Activated CD4-positive, alpha-beta T cell treated with anti-CD3 and anti-CD28 coated beads for 36 hours (primary cell): ENCODE measurements around the gene DCP1A. TPM values are rescaled to one million over a fixed set of nuclear protein-coding genes. Genes with fewer than 3 reads are reported as not detected.
"Not testable (repeated sequence)": the region's sequence is repeated elsewhere in the genome, so short reads cannot be mapped to it uniquely, and the experiment has no call there.

Experiments
- ATAC-seq: fragments of 200-7000 bp; cut with Tn5 transposase; one replicate; pipeline ENCODE4 v1.10.0; 2021; ENCODE audit warnings: mild to moderate bottlenecking, moderate library complexity
- CTCF ChIA-PET: fragments of 350-600 bp; sonication (Branson Sonifier 250); formaldehyde crosslinking; loops from one replicate; lab custom pipeline; 2021; ENCODE audit warnings: antibody characterized with exemption; lab: Charles Lee
- POLR2A ChIA-PET: fragments of 350-600 bp; sonication (Branson Sonifier 250); formaldehyde crosslinking; loops from one replicate; lab custom pipeline; 2021; ENCODE audit warnings: antibody characterized with exemption, inconsistent platforms; lab: Charles Lee
- DNase-seq: peaks from one replicate; pipeline ENCODE4 v3.0.0-alpha.2; 2020
- H3K27ac Mint-ChIP-seq: one replicate; pipeline ENCODE4 v1.8.0; 2021; ENCODE audit warnings: mixed read lengths
- H3K27me3 Mint-ChIP-seq: one replicate; pipeline ENCODE4 v1.8.0; 2021; ENCODE audit warnings: mixed read lengths
- H3K36me3 Mint-ChIP-seq: one replicate; pipeline ENCODE4 v1.8.0; 2021; ENCODE audit warnings: low read depth, mixed read lengths
- H3K4me1 Mint-ChIP-seq: one replicate; pipeline ENCODE4 v1.8.0; 2021; ENCODE audit warnings: mixed read lengths
- H3K4me3 Mint-ChIP-seq: one replicate; pipeline ENCODE4 v1.8.0; 2021; ENCODE audit warnings: mild to moderate bottlenecking, moderate library complexity, mixed read lengths
- H3K9me3 Mint-ChIP-seq: one replicate; pipeline ENCODE4 v1.8.0; 2021; ENCODE audit warnings: low read depth, mixed read lengths
- intact Hi-C, 2 experiments: fragments of 100-400 bp; cut with DNase I in 1 of 2; cut with micrococcal nuclease in 1 of 2; formaldehyde crosslinking; loops; one replicate each; pipeline versions ENCODE4 v1.14.2 to v1.15.1; 2022 to 2024; cut with DNase I, micrococcal nuclease
- total RNA-seq, 2 experiments: library from RNA; stranded (reverse); gene quantifications; one replicate each; pipeline ENCODE4 v1.2.3, GENCODE V29; 2021

The DCP1A gene
- total RNA-seq, 2 experiments from 2014 or later, result 33.4 to 41.9 TPM

DNA sequence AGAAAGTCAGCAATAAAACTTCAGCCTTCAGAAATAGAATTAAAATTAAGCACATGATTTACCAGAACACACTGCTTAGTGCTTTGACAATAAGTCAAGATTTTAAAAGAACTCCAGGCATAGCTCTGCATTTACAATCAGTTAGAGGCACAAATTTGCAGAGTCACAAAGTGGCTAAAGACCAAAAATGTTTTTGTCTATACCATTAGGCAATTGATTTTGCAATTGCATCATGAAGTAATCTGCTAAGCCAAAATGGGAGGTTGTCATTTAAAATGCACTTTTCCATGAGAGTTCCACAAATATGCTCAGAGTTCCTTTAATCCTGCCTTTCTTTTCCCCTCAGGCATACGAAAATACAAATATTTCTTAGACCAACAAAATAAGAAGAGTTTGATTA lies 10.1 kb upstream of the DCP1A start:
- ATAC-seq (no peak), DNase-seq (no peak)
- Mint-ChIP-seq H3K4me3 (no peak overlapping the region), H3K9me3 (no peaks in the 10 kb centered on the region), H3K36me3 (no peaks in the 10 kb centered on the region), H3K27ac (no peak overlapping the region), H3K4me1 (peaks cover 4% of the 10 kb centered on the region), H3K27me3 (no peaks in the 10 kb centered on the region)
- ChIA-PET POLR2A (no interaction called here), CTCF (interaction anchor here (0.7 to 1.1 kb wide), 3 partner anchors 16 to 162 kb away, joined by 3 to 4 read pairs (median 4); no protein-coding TSS in a partner anchor)
- intact Hi-C loops, result no loop called here

DNA sequence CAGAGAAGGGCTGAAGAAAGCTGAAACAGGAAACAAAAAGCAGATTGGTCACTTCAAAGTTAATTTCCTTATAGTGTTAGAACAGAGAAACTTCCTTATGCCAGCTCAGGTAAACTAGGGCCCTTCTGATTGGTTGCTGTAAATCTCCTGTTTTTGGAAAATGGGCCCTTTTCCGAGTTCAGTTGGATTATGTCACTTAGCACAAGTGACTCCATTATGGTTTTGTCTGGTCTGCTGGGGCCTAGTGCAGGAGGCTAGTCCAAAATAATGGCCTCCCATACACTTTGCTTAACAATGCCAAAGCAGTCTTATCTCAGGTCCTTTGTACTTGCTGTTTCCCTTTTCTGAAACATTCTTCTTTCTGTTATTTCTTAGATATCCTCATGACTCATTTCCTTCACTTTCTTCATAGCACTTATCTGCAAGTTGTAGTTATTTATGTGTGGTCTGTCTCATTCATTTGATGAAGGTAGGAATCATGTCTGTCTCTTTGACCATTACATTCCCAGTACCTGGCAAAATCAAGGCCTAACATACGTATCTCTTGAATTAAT lies 7.7 kb upstream of the DCP1A start:
- Mint-ChIP-seq H3K27ac (no peak overlapping the region), H3K9me3 (no peaks in the 10 kb centered on the region), H3K36me3 (no peaks in the 10 kb centered on the region), H3K27me3 (no peaks in the 10 kb centered on the region), H3K4me1 (peaks cover 4% of the 10 kb centered on the region), H3K4me3 (no peak overlapping the region)
- POLR2A ChIA-PET, result no interaction called here
- intact Hi-C loops, result no loop called here
- DNase-seq (no peak), ATAC-seq (no peak)
- CTCF ChIA-PET, result no interaction called here

DNA sequence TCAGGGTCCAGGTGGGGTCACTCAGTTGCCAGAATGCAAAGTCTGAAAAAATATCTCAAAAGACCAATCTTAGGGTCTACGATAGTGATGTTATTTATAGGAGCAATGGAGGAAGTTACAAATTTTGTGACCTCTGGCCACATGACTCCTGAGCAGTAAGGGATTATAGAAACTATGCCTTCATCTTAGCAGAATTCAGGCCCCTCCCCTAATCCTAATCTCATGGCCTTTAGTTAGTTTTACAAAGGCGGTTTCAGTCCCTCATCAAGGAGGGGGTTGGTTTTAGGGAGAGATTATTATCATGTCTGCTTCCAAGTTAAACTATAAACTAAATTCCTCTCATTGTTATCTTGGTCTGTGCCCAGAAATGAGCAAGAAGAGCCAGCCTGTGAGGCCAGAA lies 5.9 kb upstream of the DCP1A start:
- CTCF ChIA-PET, result no interaction called here
- POLR2A ChIA-PET, result no interaction called here
- intact Hi-C loops, result no loop called here
- Mint-ChIP-seq H3K9me3 (no peaks in the 10 kb centered on the region), H3K27me3 (no peaks in the 10 kb centered on the region), H3K27ac (no peak overlapping the region), H3K4me1 (peaks cover 4% of the 10 kb centered on the region), H3K4me3 (no peak overlapping the region), H3K36me3 (no peaks in the 10 kb centered on the region)
- DNase-seq (no peak), ATAC-seq (no peak)

DNA sequence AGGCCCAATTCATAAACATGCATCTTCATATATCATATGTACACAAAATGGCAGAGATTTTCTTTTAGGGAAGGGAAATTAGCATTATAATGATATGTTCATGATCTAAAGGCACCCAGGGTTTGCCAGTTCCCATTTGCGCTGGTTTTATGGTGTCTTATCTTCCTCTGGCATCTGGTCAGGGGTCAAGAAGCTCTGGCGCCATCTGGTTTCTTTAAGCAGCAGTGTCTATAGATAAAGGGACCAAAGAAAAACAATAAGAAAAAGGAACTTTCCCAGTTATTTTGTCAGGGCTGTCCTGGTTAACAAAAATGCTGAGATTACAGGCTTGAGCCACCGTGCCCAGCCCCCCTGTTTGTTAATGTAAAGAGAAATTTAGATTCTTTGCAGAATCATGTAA lies 3.3 kb upstream of the DCP1A start:
- H3K4me3 Mint-ChIP-seq, result no peak overlapping the region
- peaks cover 14% of the 10 kb centered on the region for H3K4me1 Mint-ChIP-seq
- H3K36me3 Mint-ChIP-seq, result no peaks in the 10 kb centered on the region
- no peaks in the 10 kb centered on the region for H3K27me3 Mint-ChIP-seq
- CTCF ChIA-PET, result interaction anchor here (1.4 kb wide), 1 partner anchor 99 kb away, joined by 4 read pairs; no protein-coding TSS in a partner anchor
- ATAC-seq (no peak), DNase-seq (peak; percentile 35)
- no peak overlapping the region for H3K27ac Mint-ChIP-seq
- POLR2A ChIA-PET, result no interaction called here
- H3K9me3 Mint-ChIP-seq, result no peaks in the 10 kb centered on the region
- intact Hi-C loops, result loop anchor here in 1 of 2 experiments (2.0 kb wide), 1 partner anchor 52 kb away; no protein-coding TSS in a partner anchor

DNA sequence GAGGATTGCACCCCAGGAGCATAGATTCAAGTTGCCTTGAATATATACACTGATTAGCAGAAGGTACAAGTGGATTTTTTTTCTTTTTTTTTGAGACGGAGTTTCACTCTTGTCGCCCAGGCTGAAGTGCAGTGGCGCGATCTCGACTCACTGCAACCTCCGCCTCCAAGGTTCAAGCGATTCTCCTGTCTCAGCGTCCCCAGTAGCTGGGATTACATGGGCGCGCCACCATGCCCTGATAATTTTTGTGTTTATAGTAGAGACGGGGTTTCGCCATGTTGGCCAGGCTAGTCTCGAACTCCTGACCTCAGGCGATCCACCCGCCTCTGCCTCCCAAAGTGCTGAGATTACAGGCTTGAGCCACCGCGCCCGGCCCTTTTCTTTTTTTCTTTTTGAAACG lies 775 bp upstream of the DCP1A start:
- not testable (repeated sequence) for H3K9me3 Mint-ChIP-seq, H3K36me3 Mint-ChIP-seq, ATAC-seq, H3K27me3 Mint-ChIP-seq
- DNase-seq, result peak; percentile 12
- Mint-ChIP-seq H3K27ac (peak overlapping the region; percentile 99), H3K4me1 (peaks cover 18% of the 10 kb centered on the region), H3K4me3 (peak overlapping the region; percentile 93)
- ChIA-PET CTCF (interaction anchor here (0.7 to 1.3 kb wide), 2 partner anchors 8 to 542 kb away, joined by 3 to 7 read pairs; no protein-coding TSS in a partner anchor), POLR2A (interaction anchor here (0.7 to 1.3 kb wide), 2 partner anchors 129 to 544 kb away, joined by 3 to 7 read pairs; partner anchors contain the start of gene SELENOK)
- intact Hi-C loops, result loop anchor here in 1 of 2 experiments (5.0 to 10.0 kb wide), 4 partner anchors 236 to 1353 kb away; partner anchors contain the start of genes NT5DC2 and RPL29

DNA sequence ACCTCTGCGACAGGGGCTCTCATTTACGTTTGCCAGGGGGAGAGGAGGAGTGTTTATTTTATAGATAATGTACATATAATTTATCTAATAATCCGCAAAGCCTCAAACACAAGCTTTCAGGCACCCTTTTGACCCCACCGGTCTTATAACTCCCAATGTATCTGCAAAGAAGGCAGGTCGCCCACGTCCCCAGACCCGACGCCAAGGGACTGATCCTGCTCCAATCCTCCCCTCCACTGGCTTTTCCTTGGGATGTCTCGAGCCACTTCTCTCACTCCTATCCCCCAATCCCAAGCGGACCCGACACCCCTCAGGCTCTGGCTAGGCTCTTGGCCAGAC lies 452 bp downstream of the DCP1A start:
- DNase-seq (no peak), ATAC-seq (peak; percentile 2)
- Mint-ChIP-seq H3K36me3 (peaks cover 9% of the 10 kb centered on the region), H3K27ac (peak overlapping the region; percentile 99), H3K4me1 (peaks cover 22% of the 10 kb centered on the region), H3K27me3 (no peaks in the 10 kb centered on the region), H3K9me3 (no peaks in the 10 kb centered on the region), H3K4me3 (peak overlapping the region; percentile 93)
- POLR2A ChIA-PET, result interaction anchor here (0.6 to 1.3 kb wide), 3 partner anchors 27 to 940 kb away, joined by 3 to 7 read pairs (median 3); partner anchors contain the start of gene SELENOK
- CTCF ChIA-PET, result interaction anchor here (0.7 to 1.4 kb wide), 2 partner anchors 237 to 541 kb away, joined by 3 to 4 read pairs; no protein-coding TSS in a partner anchor
- intact Hi-C loops, result loop anchor here (1.0 to 10.0 kb wide), 12 partner anchors 48 to 1352 kb away; partner anchors contain the start of genes SELENOK (in 2 of the 2), ACTR8 (in 1 of the 2), NT5DC2 (in 1 of the 2) and PBRM1 (in 1 of the 2)

DNA sequence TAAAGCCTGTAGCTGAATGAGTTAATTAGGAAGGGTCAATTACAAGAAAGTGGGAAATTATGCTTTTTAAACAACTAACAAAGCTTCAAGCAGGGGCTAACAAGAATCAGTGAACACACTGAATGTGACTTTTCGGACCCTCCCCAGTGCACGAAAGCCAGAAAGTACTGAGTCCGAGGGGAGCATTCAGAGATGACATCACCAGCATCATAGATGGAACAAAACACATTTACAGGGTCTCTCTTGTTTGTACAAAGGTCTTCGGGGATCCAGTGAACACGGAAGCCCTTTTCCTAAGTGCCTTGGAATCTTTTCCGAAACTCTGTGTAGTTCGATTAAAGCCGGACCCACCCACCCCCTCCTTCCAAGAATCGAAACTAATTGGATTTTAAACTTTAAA lies 829 bp downstream of the DCP1A start:
- DNase-seq (peak; percentile 9), ATAC-seq (no peak)
- Mint-ChIP-seq H3K4me3 (peak overlapping the region; percentile 93), H3K4me1 (peaks cover 22% of the 10 kb centered on the region), H3K27ac (peak overlapping the region; percentile 99), H3K27me3 (no peaks in the 10 kb centered on the region), H3K36me3 (peaks cover 9% of the 10 kb centered on the region), H3K9me3 (no peaks in the 10 kb centered on the region)
- intact Hi-C loops, result loop anchor here in 1 of 2 experiments (2.0 to 10.0 kb wide), 6 partner anchors 234 to 1352 kb away; partner anchors contain the start of genes ACTR8, NT5DC2, PBRM1 and RPL29
- POLR2A ChIA-PET, result interaction anchor here (0.7 kb wide), 1 partner anchor 940 kb away, joined by 3 read pairs; no protein-coding TSS in a partner anchor
- CTCF ChIA-PET, result interaction anchor here (1.4 to 1.9 kb wide), 2 partner anchors 11 to 237 kb away, joined by 4 to 5 read pairs; no protein-coding TSS in a partner anchor

DNA sequence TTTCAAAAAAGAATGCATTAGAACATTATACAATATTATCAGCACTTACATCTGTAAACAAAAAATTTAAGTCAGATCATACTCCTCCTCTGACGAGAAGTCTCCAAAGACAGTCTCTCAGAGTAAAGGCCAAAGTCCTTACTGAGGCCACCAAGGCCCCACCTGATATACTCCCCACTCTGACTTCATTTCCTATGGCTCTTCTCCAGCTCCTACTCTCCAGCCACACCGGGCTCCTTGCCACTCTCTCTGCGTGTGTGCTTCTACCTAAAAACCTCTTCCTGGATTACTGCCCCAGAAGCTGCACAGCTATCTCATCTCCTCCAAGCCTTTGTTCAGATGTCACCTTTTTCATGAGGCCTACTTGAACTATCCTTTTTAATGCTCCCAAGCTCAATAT lies 5.0 kb downstream of the DCP1A start:
- peaks cover 24% of the 10 kb centered on the region for H3K36me3 Mint-ChIP-seq
- POLR2A ChIA-PET, result interaction anchor here (0.6 kb wide), 1 partner anchor 20 kb away, joined by 4 read pairs; no protein-coding TSS in a partner anchor
- CTCF ChIA-PET, result interaction anchor here (1.6 kb wide), 1 partner anchor 14 kb away, joined by 3 read pairs; no protein-coding TSS in a partner anchor
- H3K27me3 Mint-ChIP-seq, result no peaks in the 10 kb centered on the region
- H3K4me3 Mint-ChIP-seq, result no peak overlapping the region
- ATAC-seq (no peak), DNase-seq (no peak)
- no peaks in the 10 kb centered on the region for H3K9me3 Mint-ChIP-seq
- H3K4me1 Mint-ChIP-seq, result peaks cover 23% of the 10 kb centered on the region
- H3K27ac Mint-ChIP-seq, result no peak overlapping the region
- intact Hi-C loops, result loop anchor here in 1 of 2 experiments (10.0 kb wide), 1 partner anchor 1348 kb away; the partner anchor contains the start of gene RPL29

DNA sequence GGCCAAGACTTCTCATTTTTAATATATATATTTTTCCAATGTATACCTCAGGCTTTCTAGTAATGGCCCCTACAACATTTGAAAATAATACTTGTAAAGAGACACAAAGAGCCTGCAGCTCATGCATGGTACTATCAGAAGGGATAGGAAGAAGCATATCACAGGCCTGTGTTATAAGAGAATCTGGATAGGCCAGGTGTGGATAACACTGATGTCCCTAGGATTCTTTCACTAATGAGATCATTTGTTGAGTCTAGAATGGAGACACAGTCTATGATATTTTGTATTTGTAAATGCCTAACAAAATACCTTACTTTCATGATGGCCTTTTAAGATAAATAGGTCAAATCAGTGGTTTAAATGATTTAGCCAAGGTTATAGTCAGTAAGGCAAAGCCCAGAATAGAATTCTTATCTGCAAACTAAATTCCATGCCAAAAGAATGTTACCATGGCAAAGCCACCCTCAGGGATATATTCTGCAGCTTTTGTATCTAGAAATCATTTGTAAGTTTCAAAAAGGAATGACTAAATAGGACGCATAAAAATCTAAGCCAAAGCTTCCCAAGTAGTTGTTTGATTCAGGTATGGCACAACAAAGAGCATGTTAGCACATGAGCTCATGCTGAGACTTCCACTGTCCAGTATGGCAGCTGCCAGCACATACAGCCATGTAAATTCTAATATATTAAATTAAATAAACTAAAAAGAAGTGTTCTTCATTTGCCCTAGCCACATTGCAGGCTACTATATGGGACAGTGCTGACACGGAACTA lies 10.0 kb downstream of the DCP1A start:
- Mint-ChIP-seq H3K9me3 (no peaks in the 10 kb centered on the region), H3K27me3 (no peaks in the 10 kb centered on the region), H3K27ac (no peak overlapping the region), H3K4me3 (no peak overlapping the region), H3K36me3 (peaks cover 38% of the 10 kb centered on the region), H3K4me1 (peaks cover 5% of the 10 kb centered on the region)
- ChIA-PET CTCF (no interaction called here), POLR2A (no interaction called here)
- ATAC-seq, result no peak
- intact Hi-C loops, result no loop called here
- no peak for DNase-seq

DNA sequence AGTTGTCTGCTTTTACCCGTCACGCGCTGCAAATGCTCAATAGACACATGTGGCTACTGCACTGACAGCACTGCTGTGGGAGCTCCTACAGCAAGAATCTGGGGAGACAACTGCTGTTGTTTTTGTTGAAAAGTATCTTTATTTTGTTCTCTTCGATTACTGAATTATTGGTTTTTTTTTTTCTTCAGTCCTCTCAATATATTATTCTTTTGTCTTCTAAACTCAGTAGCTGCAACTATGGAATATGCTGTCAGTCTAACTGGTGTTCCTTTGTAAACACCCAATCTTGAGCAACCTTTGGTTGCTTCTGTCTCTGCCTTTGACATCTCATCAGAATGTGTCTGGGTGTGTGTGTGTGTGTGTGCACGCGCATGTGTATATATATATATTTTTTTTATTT lies 12.6 kb downstream of the DCP1A start:
- CTCF ChIA-PET, result interaction anchor here (0.7 to 1.8 kb wide), 3 partner anchors 11 to 400 kb away, joined by 3 to 5 read pairs (median 4); no protein-coding TSS in a partner anchor
- DNase-seq, result no peak
- H3K27ac Mint-ChIP-seq, result no peak overlapping the region

DNA sequence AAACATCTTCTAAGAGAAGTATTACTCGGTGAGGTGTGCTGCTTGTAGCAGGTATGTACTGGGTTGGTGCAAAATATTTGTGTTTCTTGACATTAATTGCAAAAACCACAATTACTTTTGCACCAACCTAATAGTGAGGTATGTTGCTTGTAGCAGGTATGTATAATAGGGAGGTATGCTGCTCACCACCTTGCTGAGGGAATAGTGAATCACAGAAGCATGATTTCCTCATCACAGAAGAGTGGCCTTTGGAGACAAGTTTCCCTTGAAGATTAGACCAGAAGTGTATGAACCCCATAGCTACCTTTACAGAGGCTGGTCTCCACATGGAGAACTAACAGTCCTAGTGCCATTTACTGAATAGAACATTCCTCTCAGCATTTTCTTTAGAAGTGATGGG lies 15.5 kb downstream of the DCP1A start:
- Mint-ChIP-seq H3K9me3 (no peaks in the 10 kb centered on the region), H3K27me3 (no peaks in the 10 kb centered on the region), H3K4me1 (peaks cover 20% of the 10 kb centered on the region), H3K4me3 (no peak overlapping the region), H3K27ac (no peak overlapping the region), H3K36me3 (peaks cover 31% of the 10 kb centered on the region)
- POLR2A ChIA-PET, result no interaction called here
- no peak for ATAC-seq
- intact Hi-C loops, result no loop called here
- CTCF ChIA-PET, result interaction anchor here (0.6 kb wide), 1 partner anchor 47 kb away, joined by 3 read pairs; no protein-coding TSS in a partner anchor
- DNase-seq, result no peak

More for the DNA sequence above, 12.6 kb downstream of the DCP1A start:
- H3K9me3 Mint-ChIP-seq, result no peaks in the 10 kb centered on the region
- intact Hi-C loops, result no loop called here
- POLR2A ChIA-PET, result interaction anchor here (1.2 kb wide), 1 partner anchor 10 kb away, joined by 3 read pairs; no protein-coding TSS in a partner anchor
- H3K4me1 Mint-ChIP-seq, result peaks cover 10% of the 10 kb centered on the region
- ATAC-seq, result no peak
- H3K27me3 Mint-ChIP-seq, result no peaks in the 10 kb centered on the region
- no peak overlapping the region for H3K4me3 Mint-ChIP-seq
- peaks cover 32% of the 10 kb centered on the region for H3K36me3 Mint-ChIP-seq
